GM15510 (cell line): ENCODE data around the gene KLHL4.

Experiments used
- POLR2A ChIP-seq: IDR thresholded peaks from 3 replicates; pipeline ENCODE4 v1.6.1; 2011; ENCODE audit warnings: borderline replicate concordance; ENCODE audit not compliant: insufficient read length; ENCODE audit errors: extremely low read depth

Gene KLHL4

GRCh38 chrX:87517571-87518141 lies at the start of gene KLHL4:
KLHL4 (plus strand) TSS chrX:87517802; CDS start chrX:87517894, 92 bp downstream.
- TF ChIP-seq POLR2A, result no peak

GRCh38 chrX:87468941-87469340 lies 48.7 kb upstream of the KLHL4 start:
- no peak for TF ChIP-seq POLR2A

GRCh38 chrX:87475793-87476192 lies 41.8 kb upstream of the KLHL4 start:
- no peak for TF ChIP-seq POLR2A

GRCh38 chrX:87489071-87489470 lies 28.5 kb upstream of the KLHL4 start:
- no peak for TF ChIP-seq POLR2A

- TF ChIP-seq POLR2A, result no peak
Observed at GRCh38 chrX:87515836-87516235, 1.8 kb upstream of the KLHL4 start.

- no peak for TF ChIP-seq POLR2A
Observed at GRCh38 chrX:87516717-87517121, 883 bp upstream of the KLHL4 start.

GRCh38 chrX:87518504-87518903 lies 902 bp downstream of the KLHL4 start:
- no peak for TF ChIP-seq POLR2A

GRCh38 chrX:87525771-87526229 lies 8.2 kb downstream of the KLHL4 start:
- TF ChIP-seq POLR2A, result no peak

- no peak for TF ChIP-seq POLR2A
Observed at GRCh38 chrX:87526281-87526680, 8.7 kb downstream of the KLHL4 start.

- no peak for TF ChIP-seq POLR2A
Observed at GRCh38 chrX:87528487-87528886, 10.9 kb downstream of the KLHL4 start.

GRCh38 chrX:87571964-87572363 lies 54.4 kb downstream of the KLHL4 start:
- TF ChIP-seq POLR2A, result no peak

GRCh38 chrX:87572901-87573300 lies 55.3 kb downstream of the KLHL4 start:
- TF ChIP-seq POLR2A, result no peak

GRCh38 chrX:87578978-87579377 lies 61.4 kb downstream of the KLHL4 start:
- TF ChIP-seq POLR2A, result no peak

- no peak for TF ChIP-seq POLR2A
Observed at GRCh38 chrX:87580862-87581261, 63.3 kb downstream of the KLHL4 start.

- no peak for TF ChIP-seq POLR2A
Observed at GRCh38 chrX:87582453-87582852, 64.9 kb downstream of the KLHL4 start.

GRCh38 chrX:87583679-87584078 lies 66.1 kb downstream of the KLHL4 start:
- no peak for TF ChIP-seq POLR2A

GRCh38 chrX:87616371-87616770 lies 98.8 kb downstream of the KLHL4 start:
- TF ChIP-seq POLR2A, result no peak
